Adrenal gland (tissue), 5 donors: Measurements from ENCODE around the gene PPP2R5B.

Experiments used
- POLR2A ChIP-seq, 2 donors: fragments of 450-650 bp; IDR thresholded peaks; one replicate each; pipeline ENCODE4 v1.6.1; 2017; ENCODE audit warnings: antibody characterized with exemption in 2 of 2, mild to moderate bottlenecking in 2 of 2, moderate library complexity in 1 of 2
- TF ChIP-seq, protein P1 (sequence below), 6 experiments: fragments of 450-650 bp in 4 of 6; fragments of 200-600 bp in 2 of 6; sonication (generic) in 1 of 6; IDR thresholded peaks; 1 replicate in 5 of 6; 2 replicates in 1 of 6; pipeline versions ENCODE4 v1.5.1 to v1.8.0; 2016 to 2021; ENCODE audit warnings: antibody characterized with exemption in 6 of 6, mild to moderate bottlenecking in 2 of 6, moderate library complexity in 1 of 6
- donor health status: DM: no; HTN: no; CAD: no.

DNA sequence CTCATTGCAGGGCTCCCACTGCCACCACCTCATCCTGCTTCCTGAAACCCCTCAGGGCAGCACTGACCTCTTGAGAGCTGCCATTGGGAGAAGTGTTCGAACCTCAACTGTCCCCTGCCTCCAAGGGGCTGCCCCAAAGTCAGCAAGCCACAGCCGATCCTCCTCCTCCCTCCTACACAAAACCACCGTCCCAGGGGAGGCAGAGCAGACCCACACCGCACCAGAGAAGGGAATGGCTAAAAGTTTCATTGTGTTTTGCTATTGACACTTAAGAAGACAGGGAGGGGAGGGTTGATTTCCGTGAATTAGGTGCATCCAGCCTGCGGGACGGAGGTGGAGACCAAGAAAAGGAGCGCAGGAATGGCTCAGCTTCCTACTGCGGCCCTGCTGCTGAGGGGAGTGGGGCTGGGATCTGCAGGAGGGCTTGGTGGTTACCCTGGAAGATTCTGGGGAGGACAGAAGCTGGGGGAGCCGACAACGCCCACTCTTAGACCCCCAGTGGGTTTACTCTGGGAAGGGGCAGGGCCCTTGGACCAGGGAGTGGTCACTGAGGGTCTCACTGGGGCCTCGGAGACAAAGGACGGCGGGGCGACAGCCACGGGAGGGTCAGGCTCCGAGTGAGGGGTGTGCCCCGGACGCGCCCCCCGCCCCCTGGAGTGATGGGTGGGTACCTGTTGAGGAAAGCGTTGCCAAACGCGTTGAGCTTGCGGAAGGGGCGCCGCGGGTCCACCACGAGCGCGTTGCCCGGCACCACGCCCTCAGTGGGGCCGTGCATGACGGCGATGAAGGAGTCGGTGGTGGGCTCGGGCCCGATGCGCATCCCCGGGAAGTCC, 46.9 kb upstream of the PPP2R5B start:
- TF ChIP-seq, protein P1, sequence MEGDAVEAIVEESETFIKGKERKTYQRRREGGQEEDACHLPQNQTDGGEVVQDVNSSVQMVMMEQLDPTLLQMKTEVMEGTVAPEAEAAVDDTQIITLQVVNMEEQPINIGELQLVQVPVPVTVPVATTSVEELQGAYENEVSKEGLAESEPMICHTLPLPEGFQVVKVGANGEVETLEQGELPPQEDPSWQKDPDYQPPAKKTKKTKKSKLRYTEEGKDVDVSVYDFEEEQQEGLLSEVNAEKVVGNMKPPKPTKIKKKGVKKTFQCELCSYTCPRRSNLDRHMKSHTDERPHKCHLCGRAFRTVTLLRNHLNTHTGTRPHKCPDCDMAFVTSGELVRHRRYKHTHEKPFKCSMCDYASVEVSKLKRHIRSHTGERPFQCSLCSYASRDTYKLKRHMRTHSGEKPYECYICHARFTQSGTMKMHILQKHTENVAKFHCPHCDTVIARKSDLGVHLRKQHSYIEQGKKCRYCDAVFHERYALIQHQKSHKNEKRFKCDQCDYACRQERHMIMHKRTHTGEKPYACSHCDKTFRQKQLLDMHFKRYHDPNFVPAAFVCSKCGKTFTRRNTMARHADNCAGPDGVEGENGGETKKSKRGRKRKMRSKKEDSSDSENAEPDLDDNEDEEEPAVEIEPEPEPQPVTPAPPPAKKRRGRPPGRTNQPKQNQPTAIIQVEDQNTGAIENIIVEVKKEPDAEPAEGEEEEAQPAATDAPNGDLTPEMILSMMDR (IDR thresholded peaks at IDR 0.05): no peak
- no peak for TF ChIP-seq POLR2A (IDR thresholded peaks at IDR 0.05)
